Astrocyte (in vitro differentiated cells and primary cell): ENCODE measurements around the gene MAPKAP1. TPM values are rescaled to one million over a fixed set of nuclear protein-coding genes. Genes with fewer than 3 reads are reported as not detected.

Experiments
- DNase-seq: peaks from one replicate; pipeline ENCODE4 v3.0.0-alpha.2; 2010; ENCODE audit warnings: low read depth
- FAIRE-seq: peaks from 2 replicates; lab custom pipeline; 2011; peaks lifted over from hg19 to GRCh38; lab: Jason Lieb, UNC
- H2AFZ ChIP-seq: 2 replicates; pipeline ENCODE4 v1.6.0; 2012; ENCODE audit warnings: low read depth, low read length, inconsistent platforms
- H3K27ac ChIP-seq: 2 replicates; pipeline ENCODE4 v1.5.1; 2011; ENCODE audit warnings: low read depth, low read length, inconsistent platforms
- H3K27me3 ChIP-seq: 2 replicates; pipeline ENCODE4 v1.6.0; 2011; ENCODE audit warnings: low read length, inconsistent platforms; ENCODE audit not compliant: insufficient read depth
- H3K36me3 ChIP-seq: 2 replicates; pipeline ENCODE4 v1.5.1; 2011; ENCODE audit warnings: low read length, inconsistent platforms; ENCODE audit not compliant: insufficient read depth
- H3K4me1 ChIP-seq: 2 replicates; pipeline ENCODE4 v1.5.1; 2011; ENCODE audit warnings: low read length, inconsistent platforms; ENCODE audit not compliant: insufficient read depth
- H3K4me2 ChIP-seq: 2 replicates; pipeline ENCODE4 v1.6.0; 2012; ENCODE audit warnings: low read length, inconsistent platforms
- H3K4me3 ChIP-seq: 2 replicates; pipeline ENCODE4 v1.5.1; 2011; ENCODE audit warnings: low read depth, mild to moderate bottlenecking, low read length, inconsistent platforms; ENCODE audit not compliant: insufficient read depth
- H3K79me2 ChIP-seq: 2 replicates; pipeline ENCODE4 v1.6.0; 2012; ENCODE audit warnings: mild to moderate bottlenecking, low read length, inconsistent platforms; ENCODE audit not compliant: insufficient read depth
- H3K9ac ChIP-seq: 2 replicates; pipeline ENCODE4 v1.6.0; 2012; ENCODE audit warnings: mild to moderate bottlenecking, low read length, inconsistent platforms
- H3K9me3 ChIP-seq: 2 replicates; pipeline ENCODE4 v1.5.1; 2012; ENCODE audit warnings: low read depth, mild to moderate bottlenecking, low read length, inconsistent platforms; ENCODE audit not compliant: insufficient read depth
- H4K20me1 ChIP-seq: 2 replicates; pipeline ENCODE4 v1.6.0; 2012; ENCODE audit warnings: low read length, inconsistent platforms; ENCODE audit not compliant: insufficient read depth
- H3K27ac Mint-ChIP-seq: one replicate; pipeline ENCODE4 v1.8.0; 2021; ENCODE audit warnings: mild to moderate bottlenecking, mixed read lengths; ENCODE audit not compliant: unreplicated experiment
- H3K27me3 Mint-ChIP-seq: one replicate; pipeline ENCODE4 v1.8.0; 2021; ENCODE audit warnings: low read depth, mixed read lengths; ENCODE audit not compliant: unreplicated experiment
- H3K36me3 Mint-ChIP-seq: one replicate; pipeline ENCODE4 v1.8.0; 2021; ENCODE audit warnings: low read depth, mixed read lengths; ENCODE audit not compliant: unreplicated experiment
- H3K4me1 Mint-ChIP-seq: one replicate; pipeline ENCODE4 v1.8.0; 2021; ENCODE audit warnings: low read depth, mixed read lengths; ENCODE audit not compliant: unreplicated experiment
- H3K4me3 Mint-ChIP-seq: one replicate; pipeline ENCODE4 v1.8.0; 2021; ENCODE audit warnings: mild to moderate bottlenecking, moderate library complexity, mixed read lengths; ENCODE audit not compliant: unreplicated experiment
- H3K9me3 Mint-ChIP-seq: one replicate; pipeline ENCODE4 v1.8.0; 2021; ENCODE audit warnings: mild to moderate bottlenecking, mixed read lengths; ENCODE audit not compliant: unreplicated experiment
- EZH2 ChIP-seq: IDR thresholded peaks from 2 replicates; pipeline ENCODE4 v1.6.1; 2012; ENCODE audit warnings: mild to moderate bottlenecking, low read length, inconsistent platforms; ENCODE audit not compliant: insufficient read depth
- total RNA-seq: library from RNA; stranded (reverse); gene quantifications from 2 replicates; pipeline ENCODE4 v1.2.1, GENCODE V29; 2021
- TF ChIP-seq, protein P1 (sequence below): IDR thresholded peaks from 2 replicates; pipeline ENCODE4 v1.5.1; 2011; ENCODE audit warnings: low read depth, mild to moderate bottlenecking, inconsistent platforms, low read length, moderate library complexity; ENCODE audit not compliant: insufficient read depth

Gene MAPKAP1
- total RNA-seq, 1 donor from 2014 or later = 109 TPM

DNA sequence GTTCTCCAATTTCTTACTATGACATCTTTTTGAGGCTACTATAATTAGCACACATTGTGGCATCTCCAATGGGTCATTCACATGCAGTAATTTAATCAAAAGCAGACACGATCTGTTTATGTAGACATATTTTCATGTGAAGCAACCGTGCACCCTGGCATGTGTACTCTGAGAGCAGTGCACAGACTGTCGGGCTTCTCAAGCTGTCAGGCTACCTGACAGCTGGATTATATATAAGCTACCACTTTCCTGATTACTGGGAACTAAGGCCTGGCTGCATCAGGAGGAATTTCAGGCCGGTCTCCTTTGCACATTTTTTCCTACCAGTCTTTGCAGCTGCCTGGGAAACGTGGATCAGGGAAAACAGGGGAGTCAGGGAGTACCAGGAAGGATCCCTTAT is 197.5 kb downstream of the MAPKAP1 start:
- peaks cover 6% of the 10 kb centered on the region for H3K79me2 ChIP-seq
- Mint-ChIP-seq H3K4me3 (no peak overlapping the region), H3K4me1 (peaks cover 19% of the 10 kb centered on the region), H3K27me3 (no peaks in the 10 kb centered on the region), H3K36me3 (peaks cover 3% of the 10 kb centered on the region), H3K9me3 (no peaks in the 10 kb centered on the region), H3K27ac (no peak overlapping the region)
- H3K36me3 ChIP-seq = no peaks in the 10 kb centered on the region
- H3K9me3 ChIP-seq = no peaks in the 10 kb centered on the region
- no peak overlapping the region for H3K27ac ChIP-seq
- FAIRE-seq (no peak), DNase-seq (peak; percentile 63)
- H3K4me3 ChIP-seq = no peak overlapping the region
- no peaks in the 10 kb centered on the region for H3K27me3 ChIP-seq
- no peaks in the 10 kb centered on the region for H4K20me1 ChIP-seq
- H3K9ac ChIP-seq = no peak overlapping the region
- TF ChIP-seq, protein P1, sequence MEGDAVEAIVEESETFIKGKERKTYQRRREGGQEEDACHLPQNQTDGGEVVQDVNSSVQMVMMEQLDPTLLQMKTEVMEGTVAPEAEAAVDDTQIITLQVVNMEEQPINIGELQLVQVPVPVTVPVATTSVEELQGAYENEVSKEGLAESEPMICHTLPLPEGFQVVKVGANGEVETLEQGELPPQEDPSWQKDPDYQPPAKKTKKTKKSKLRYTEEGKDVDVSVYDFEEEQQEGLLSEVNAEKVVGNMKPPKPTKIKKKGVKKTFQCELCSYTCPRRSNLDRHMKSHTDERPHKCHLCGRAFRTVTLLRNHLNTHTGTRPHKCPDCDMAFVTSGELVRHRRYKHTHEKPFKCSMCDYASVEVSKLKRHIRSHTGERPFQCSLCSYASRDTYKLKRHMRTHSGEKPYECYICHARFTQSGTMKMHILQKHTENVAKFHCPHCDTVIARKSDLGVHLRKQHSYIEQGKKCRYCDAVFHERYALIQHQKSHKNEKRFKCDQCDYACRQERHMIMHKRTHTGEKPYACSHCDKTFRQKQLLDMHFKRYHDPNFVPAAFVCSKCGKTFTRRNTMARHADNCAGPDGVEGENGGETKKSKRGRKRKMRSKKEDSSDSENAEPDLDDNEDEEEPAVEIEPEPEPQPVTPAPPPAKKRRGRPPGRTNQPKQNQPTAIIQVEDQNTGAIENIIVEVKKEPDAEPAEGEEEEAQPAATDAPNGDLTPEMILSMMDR = no peak
- TF ChIP-seq EZH2 = no peak
- H3K4me1 ChIP-seq = peaks cover 16% of the 10 kb centered on the region
- no peak overlapping the region for H3K4me2 ChIP-seq
- no peak overlapping the region for H2AFZ ChIP-seq

DNA sequence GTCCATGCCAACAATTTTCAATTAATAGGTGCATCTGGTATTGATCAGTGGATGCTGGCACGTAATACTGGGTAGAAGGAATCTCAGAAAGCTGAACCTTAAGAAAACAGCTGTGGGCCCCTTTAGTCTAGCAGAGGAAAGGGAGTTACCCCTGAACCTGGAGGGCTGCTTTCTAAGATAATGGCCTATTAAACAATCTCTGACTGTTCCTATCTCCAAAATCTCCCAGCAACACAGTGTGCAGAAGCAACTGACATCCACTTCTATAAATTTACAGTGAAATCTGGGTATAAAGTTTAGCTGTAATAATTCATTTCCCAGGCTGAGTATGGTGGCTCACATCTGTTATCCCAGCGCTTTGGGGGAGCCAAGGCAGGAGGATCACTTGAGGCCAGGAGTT is 198.8 kb downstream of the MAPKAP1 start:
- TF ChIP-seq, protein P1 = no peak
- TF ChIP-seq EZH2 = no peak
- Mint-ChIP-seq H3K9me3 (no peaks in the 10 kb centered on the region), H3K36me3 (peaks cover 3% of the 10 kb centered on the region), H3K4me1 (peaks cover 7% of the 10 kb centered on the region), H3K4me3 (no peak overlapping the region), H3K27me3 (no peaks in the 10 kb centered on the region), H3K27ac (no peak overlapping the region)
- H3K4me3 ChIP-seq = no peak overlapping the region
- H2AFZ ChIP-seq = no peak overlapping the region
- peaks cover 3% of the 10 kb centered on the region for H3K36me3 ChIP-seq
- H3K9ac ChIP-seq = no peak overlapping the region
- DNase-seq (no peak), FAIRE-seq (no peak)
- no peak overlapping the region for H3K4me2 ChIP-seq
- H3K27ac ChIP-seq = no peak overlapping the region
- no peaks in the 10 kb centered on the region for H3K9me3 ChIP-seq
- H3K4me1 ChIP-seq = peaks cover 4% of the 10 kb centered on the region
- H3K79me2 ChIP-seq = peaks cover 6% of the 10 kb centered on the region
- no peaks in the 10 kb centered on the region for H4K20me1 ChIP-seq
- H3K27me3 ChIP-seq = no peaks in the 10 kb centered on the region

DNA sequence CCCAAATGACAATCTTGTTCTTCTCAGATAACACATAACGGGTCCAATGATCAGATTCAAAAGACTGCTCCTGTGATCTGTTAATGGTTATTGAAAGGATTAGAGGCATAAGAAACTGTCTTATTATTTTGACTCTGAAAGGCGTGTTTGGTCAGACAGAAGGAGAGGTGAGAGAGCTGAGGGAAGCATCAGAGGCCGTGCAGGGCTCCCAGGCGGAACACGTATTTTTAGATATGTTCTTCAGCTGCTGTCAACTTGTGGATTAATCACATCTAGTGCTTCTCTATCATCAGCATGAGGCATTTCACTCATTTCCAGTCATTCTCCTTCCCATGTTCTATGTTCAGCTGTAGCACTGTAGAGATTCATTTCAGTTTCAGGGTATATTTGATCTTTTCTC is 199.8 kb downstream of the MAPKAP1 start:
- no peaks in the 10 kb centered on the region for H3K27me3 Mint-ChIP-seq
- DNase-seq = no peak
- H3K27ac ChIP-seq = no peak overlapping the region
- no peak overlapping the region for H2AFZ ChIP-seq
- H3K4me1 ChIP-seq = no peaks in the 10 kb centered on the region
- peaks cover 6% of the 10 kb centered on the region for H3K79me2 ChIP-seq
- no peaks in the 10 kb centered on the region for H3K9me3 Mint-ChIP-seq
- FAIRE-seq = no peak
- no peak overlapping the region for H3K4me2 ChIP-seq
- no peaks in the 10 kb centered on the region for H3K9me3 ChIP-seq
- TF ChIP-seq, protein P1 = no peak
- TF ChIP-seq EZH2 = no peak
- no peaks in the 10 kb centered on the region for H3K27me3 ChIP-seq
- peaks cover 3% of the 10 kb centered on the region for H3K36me3 ChIP-seq
- H3K4me3 Mint-ChIP-seq = no peak overlapping the region
- no peaks in the 10 kb centered on the region for H4K20me1 ChIP-seq
- peaks cover 3% of the 10 kb centered on the region for H3K4me1 Mint-ChIP-seq
- H3K4me3 ChIP-seq = no peak overlapping the region
- H3K27ac Mint-ChIP-seq = no peak overlapping the region
- H3K36me3 Mint-ChIP-seq = peaks cover 3% of the 10 kb centered on the region
- no peak overlapping the region for H3K9ac ChIP-seq
